ENCODE data around the gene FBXO48. TPM values are rescaled to one million over a fixed set of nuclear protein-coding genes. Genes with fewer than 3 reads are reported as not detected.
A peak's percentile ranks its signal among the peaks of the same experiment; 100 is the strongest.

The FBXO48 gene
- total RNA-seq, 1 donor from 2014 or later, result 2.7 TPM

- H3K4me2 ChIP-seq, result no peak overlapping the region
- TF ChIP-seq EZH2 (IDR thresholded peaks at IDR 0.05) (no peak), CTCF (IDR thresholded peaks at IDR 0.05) (no peak), EZH2phosphoT487 (IDR thresholded peaks at IDR 0.05) (no peak)
- Mint-ChIP-seq H3K4me3 (no peak overlapping the region), H3K9me3 (no peaks in the 10 kb centered on the region), H3K27me3 (ENCODE audit: insufficient read depth, low read depth) (peaks cover 3% of the 10 kb centered on the region), H3K4me1 (peaks cover 2% of the 10 kb centered on the region), H3K27ac (no peak overlapping the region), H3K36me3 (no peaks in the 10 kb centered on the region)
- H2AFZ ChIP-seq (replicated peaks), result no peak overlapping the region
- H3K27ac ChIP-seq, result no peak overlapping the region
- no peak overlapping the region for H3K9ac ChIP-seq
- DNase-seq (ENCODE audit: low spot score), result no peak
- H4K20me1 ChIP-seq (ENCODE audit: low read depth), result no peaks in the 10 kb centered on the region
- no peak overlapping the region for H3K4me3 ChIP-seq
- H3K9me3 ChIP-seq (ENCODE audit: low read depth), result no peaks in the 10 kb centered on the region
- H3F3A ChIP-seq (ENCODE audit: low read depth), result peaks cover 4% of the 10 kb centered on the region
- H3K79me2 ChIP-seq (ENCODE audit: low read depth), result no peaks in the 10 kb centered on the region
- H3K4me1 ChIP-seq, result no peaks in the 10 kb centered on the region
- no peaks in the 10 kb centered on the region for H3K27me3 ChIP-seq
- H3K36me3 ChIP-seq, result no peaks in the 10 kb centered on the region
Measured at GRCh38 chr2:68454719-68455118, 12.4 kb downstream of the FBXO48 start.

GRCh38 chr2:68453761-68454360 is 13.2 kb downstream of the FBXO48 start:
- no peaks in the 10 kb centered on the region for H3K36me3 ChIP-seq
- H2AFZ ChIP-seq (replicated peaks), result peak overlapping the region; percentile 54
- peaks cover 9% of the 10 kb centered on the region for H3F3A ChIP-seq (ENCODE audit: low read depth)
- TF ChIP-seq EZH2 (IDR thresholded peaks at IDR 0.05) (no peak), EZH2phosphoT487 (IDR thresholded peaks at IDR 0.05) (no peak), CTCF (IDR thresholded peaks at IDR 0.05) (no peak)
- H3K4me3 ChIP-seq, result no peak overlapping the region
- Mint-ChIP-seq H3K27me3 (ENCODE audit: insufficient read depth, low read depth) (peaks cover 3% of the 10 kb centered on the region), H3K4me3 (no peak overlapping the region), H3K4me1 (no peaks in the 10 kb centered on the region), H3K27ac (no peak overlapping the region), H3K9me3 (no peaks in the 10 kb centered on the region), H3K36me3 (no peaks in the 10 kb centered on the region)
- no peak overlapping the region for H3K27ac ChIP-seq
- no peaks in the 10 kb centered on the region for H3K4me1 ChIP-seq
- H3K27me3 ChIP-seq, result no peaks in the 10 kb centered on the region
- DNase-seq (ENCODE audit: low spot score), result no peak
- H3K9ac ChIP-seq, result no peak overlapping the region
- no peaks in the 10 kb centered on the region for H3K9me3 ChIP-seq (ENCODE audit: low read depth)
- no peaks in the 10 kb centered on the region for H3K79me2 ChIP-seq (ENCODE audit: low read depth)
- H4K20me1 ChIP-seq (ENCODE audit: low read depth), result no peaks in the 10 kb centered on the region
- no peak overlapping the region for H3K4me2 ChIP-seq

GRCh38 chr2:68452158-68452900 is 14.8 kb downstream of the FBXO48 start:
- Histone ChIP-seq H3K36me3 (no peaks in the 10 kb centered on the region), H2AFZ (replicated peaks) (no peak overlapping the region), H3K4me2 (no peak overlapping the region), H3K27ac (no peak overlapping the region), H3K9ac (no peak overlapping the region), H3K79me2 (ENCODE audit: low read depth) (no peaks in the 10 kb centered on the region), H4K20me1 (ENCODE audit: low read depth) (no peaks in the 10 kb centered on the region), H3F3A (ENCODE audit: low read depth) (peaks cover 9% of the 10 kb centered on the region), H3K27me3 (no peaks in the 10 kb centered on the region), H3K4me1 (no peaks in the 10 kb centered on the region), H3K9me3 (ENCODE audit: low read depth) (no peaks in the 10 kb centered on the region), H3K4me3 (no peak overlapping the region)
- Mint-ChIP-seq H3K9me3 (no peaks in the 10 kb centered on the region), H3K4me3 (no peak overlapping the region), H3K36me3 (no peaks in the 10 kb centered on the region), H3K27me3 (ENCODE audit: insufficient read depth, low read depth) (peaks cover 3% of the 10 kb centered on the region), H3K4me1 (no peaks in the 10 kb centered on the region), H3K27ac (no peak overlapping the region)
- TF ChIP-seq CTCF (IDR thresholded peaks at IDR 0.05) (no peak), EZH2phosphoT487 (IDR thresholded peaks at IDR 0.05) (no peak), EZH2 (IDR thresholded peaks at IDR 0.05) (no peak)
- DNase-seq (ENCODE audit: low spot score), result peak; percentile 11

Measured in neural progenitor cell (in vitro differentiated cells).